NCI-H510A treated with DMSO at 0.1 percent for 48 hours (cell line): ENCODE data around the gene IL18.
"Not testable (repeated sequence)": the region's sequence is repeated elsewhere in the genome, so short reads cannot be mapped to it uniquely, and the experiment has no call there.

Experiments used
- DNase-seq: peaks from one replicate; lab custom pipeline; 2025; lab: John Stamatoyannopoulos, UW

IL18 gene

GRCh38 chr11:112163875-112164685, at the start of gene IL18:
Gene IL18, minus strand, starts transcription at chr11:112164094. Its CDS starts 9,041 bp downstream, at chr11:112155053.
- DNase-seq: no peak

- no peak for DNase-seq
These were observed 48.8 kb upstream of the IL18 start for GRCh38 chr11:112212710-112213109.

GRCh38 chr11:112212290-112212689, 48.4 kb upstream of the IL18 start:
- no peak for DNase-seq

GRCh38 chr11:112211536-112211935, 47.6 kb upstream of the IL18 start:
- no peak for DNase-seq

GRCh38 chr11:112210890-112211289, 47.0 kb upstream of the IL18 start:
- DNase-seq: no peak

GRCh38 chr11:112206071-112206470, 42.2 kb upstream of the IL18 start:
- no peak for DNase-seq

- DNase-seq: no peak
These were observed 36.4 kb upstream of the IL18 start for GRCh38 chr11:112200252-112200651.

GRCh38 chr11:112199101-112199500, 35.2 kb upstream of the IL18 start:
- not testable (repeated sequence) for DNase-seq

GRCh38 chr11:112196519-112197087, 32.7 kb upstream of the IL18 start:
- no peak for DNase-seq

- DNase-seq: no peak
These were observed 32.1 kb upstream of the IL18 start for GRCh38 chr11:112195951-112196351.

GRCh38 chr11:112195113-112195512, 31.2 kb upstream of the IL18 start:
- not testable (repeated sequence) for DNase-seq

GRCh38 chr11:112186304-112186703, 22.4 kb upstream of the IL18 start:
- DNase-seq: no peak

GRCh38 chr11:112185883-112186282, 22.0 kb upstream of the IL18 start:
- DNase-seq: no peak

- no peak for DNase-seq
These were observed 19.0 kb upstream of the IL18 start for GRCh38 chr11:112182867-112183266.

GRCh38 chr11:112179601-112180000, 15.7 kb upstream of the IL18 start:
- DNase-seq: no peak

- DNase-seq: no peak
These were observed 15.0 kb upstream of the IL18 start for GRCh38 chr11:112178936-112179335.

- DNase-seq: no peak
These were observed 14.5 kb upstream of the IL18 start for GRCh38 chr11:112178428-112178827.

- no peak for DNase-seq
These were observed 13.7 kb upstream of the IL18 start for GRCh38 chr11:112177589-112177988.

GRCh38 chr11:112176077-112176476, 12.2 kb upstream of the IL18 start:
- DNase-seq: no peak

- DNase-seq: no peak
These were observed 11.7 kb upstream of the IL18 start for GRCh38 chr11:112175599-112175952.

GRCh38 chr11:112174789-112175598, 11.1 kb upstream of the IL18 start, which contains the start of gene BCO2:
Gene BCO2, plus strand, starts transcription at chr11:112175512. Its CDS starts 90 bp downstream, at chr11:112175602.
- peak; percentile 29 for DNase-seq

GRCh38 chr11:112173152-112173551, 9.3 kb upstream of the IL18 start:
- DNase-seq: no peak
